Fibroblast of lung (primary cell): ENCODE measurements around the gene CELF2.

Experiments used
- EZH2 ChIP-seq: IDR thresholded peaks from 2 replicates; pipeline ENCODE4 v1.5.1; 2012; ENCODE audit warnings: low read length, control low read depth, mild to moderate bottlenecking; ENCODE audit errors: missing control alignments
- TF ChIP-seq, protein P1 (sequence below), 2 donors: IDR thresholded peaks in 1 of 2; conservative IDR thresholded peaks in 1 of 2; 1 replicate in 1 of 2; 2 replicates in 1 of 2; pipeline ENCODE4 v1.5.1; 2011 to 2012; ENCODE audit warnings: low read length in 2 of 2, control low read depth in 1 of 2, inconsistent platforms in 1 of 2, low read depth in 1 of 2, mild to moderate bottlenecking in 1 of 2

GRCh38 chr10:11367505-11367904, 349.8 kb downstream of the CELF2 start:
- TF ChIP-seq, protein P1, sequence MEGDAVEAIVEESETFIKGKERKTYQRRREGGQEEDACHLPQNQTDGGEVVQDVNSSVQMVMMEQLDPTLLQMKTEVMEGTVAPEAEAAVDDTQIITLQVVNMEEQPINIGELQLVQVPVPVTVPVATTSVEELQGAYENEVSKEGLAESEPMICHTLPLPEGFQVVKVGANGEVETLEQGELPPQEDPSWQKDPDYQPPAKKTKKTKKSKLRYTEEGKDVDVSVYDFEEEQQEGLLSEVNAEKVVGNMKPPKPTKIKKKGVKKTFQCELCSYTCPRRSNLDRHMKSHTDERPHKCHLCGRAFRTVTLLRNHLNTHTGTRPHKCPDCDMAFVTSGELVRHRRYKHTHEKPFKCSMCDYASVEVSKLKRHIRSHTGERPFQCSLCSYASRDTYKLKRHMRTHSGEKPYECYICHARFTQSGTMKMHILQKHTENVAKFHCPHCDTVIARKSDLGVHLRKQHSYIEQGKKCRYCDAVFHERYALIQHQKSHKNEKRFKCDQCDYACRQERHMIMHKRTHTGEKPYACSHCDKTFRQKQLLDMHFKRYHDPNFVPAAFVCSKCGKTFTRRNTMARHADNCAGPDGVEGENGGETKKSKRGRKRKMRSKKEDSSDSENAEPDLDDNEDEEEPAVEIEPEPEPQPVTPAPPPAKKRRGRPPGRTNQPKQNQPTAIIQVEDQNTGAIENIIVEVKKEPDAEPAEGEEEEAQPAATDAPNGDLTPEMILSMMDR (conservative IDR thresholded peaks at IDR 0.05 in 1 of 2, IDR thresholded peaks at IDR 0.05 in 1 of 2; ENCODE audit: low read depth in 1 of 2, low read length in 2 of 2), result no peak
- no peak for TF ChIP-seq EZH2
